Glomerular endothelial cell (primary cell): Measurements from ENCODE around the gene CARD16. TPM values are rescaled to one million over a fixed set of nuclear protein-coding genes. Genes with fewer than 3 reads are reported as not detected.
"Not testable (repeated sequence)": the region's sequence is repeated elsewhere in the genome, so short reads cannot be mapped to it uniquely, and the experiment has no call there.

ENCODE experiments used
- DNase-seq: peaks from one replicate; pipeline ENCODE4 v3.0.0-alpha.2; 2011; ENCODE audit warnings: low read depth, low spot score; ENCODE audit errors: extremely low read depth
- total RNA-seq: library from RNA; depleted of rRNA; stranded (reverse); fragments of >200 nt; gene quantifications from 2 replicates; pipeline ENCODE4 v1.2.3, GENCODE V29; 2015

Gene CARD16
- total RNA-seq: 54.7 and 116 TPM in 2 replicates

DNA sequence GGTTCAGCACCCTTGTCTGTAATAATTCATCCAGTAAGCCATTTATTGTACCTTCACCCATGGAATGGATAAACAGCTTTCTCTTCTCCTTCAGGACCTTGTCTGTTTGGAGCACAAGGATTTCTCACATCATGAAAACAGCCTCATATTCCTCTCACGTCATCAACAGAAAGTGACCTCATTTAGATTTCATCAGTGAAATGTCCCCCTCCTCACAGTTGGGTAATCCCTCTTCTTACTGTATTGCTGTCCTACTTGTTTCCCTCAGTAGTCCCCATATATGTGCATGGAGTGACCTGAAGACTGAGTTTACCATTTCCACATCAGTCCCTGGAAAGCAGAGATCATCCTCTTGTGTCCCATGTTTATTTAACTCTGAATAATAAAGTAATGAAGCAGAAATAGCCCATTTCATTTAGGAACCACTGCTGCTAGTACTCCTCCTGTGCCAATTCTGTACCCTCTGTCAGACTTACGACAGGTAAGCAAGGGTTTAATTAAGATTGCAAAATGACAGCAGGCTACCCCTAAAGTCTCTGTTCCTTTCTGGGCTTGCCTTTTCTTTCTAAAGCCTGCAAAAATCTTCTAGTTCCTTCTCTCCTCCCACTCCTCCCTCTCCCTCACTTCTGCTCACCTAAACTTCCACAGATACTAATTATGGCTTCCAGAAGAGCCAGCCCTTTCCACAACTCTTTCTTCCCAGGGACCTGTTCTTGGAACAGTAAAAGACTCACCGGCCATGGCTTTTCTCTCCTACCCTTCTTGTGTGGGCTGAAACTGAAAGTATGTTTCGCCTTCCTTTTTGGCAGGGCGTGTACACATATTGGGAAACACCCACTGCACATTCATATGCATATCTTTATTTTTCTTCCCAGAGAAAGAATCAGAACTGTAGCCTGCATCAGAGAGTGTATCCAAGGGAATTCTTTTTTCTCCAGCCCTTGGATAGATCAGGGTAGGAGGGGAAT, at the start of gene CARD16:
Gene CARD16 (minus strand): TSS at position 779 of the 968 bp plus-strand sequence. CDS start 38 bp downstream, at position 741.
- DNase-seq: peak; percentile 42

GRCh38 chr11:105092256-105093239, 47.4 kb upstream of the CARD16 start:
- no peak for DNase-seq

DNA sequence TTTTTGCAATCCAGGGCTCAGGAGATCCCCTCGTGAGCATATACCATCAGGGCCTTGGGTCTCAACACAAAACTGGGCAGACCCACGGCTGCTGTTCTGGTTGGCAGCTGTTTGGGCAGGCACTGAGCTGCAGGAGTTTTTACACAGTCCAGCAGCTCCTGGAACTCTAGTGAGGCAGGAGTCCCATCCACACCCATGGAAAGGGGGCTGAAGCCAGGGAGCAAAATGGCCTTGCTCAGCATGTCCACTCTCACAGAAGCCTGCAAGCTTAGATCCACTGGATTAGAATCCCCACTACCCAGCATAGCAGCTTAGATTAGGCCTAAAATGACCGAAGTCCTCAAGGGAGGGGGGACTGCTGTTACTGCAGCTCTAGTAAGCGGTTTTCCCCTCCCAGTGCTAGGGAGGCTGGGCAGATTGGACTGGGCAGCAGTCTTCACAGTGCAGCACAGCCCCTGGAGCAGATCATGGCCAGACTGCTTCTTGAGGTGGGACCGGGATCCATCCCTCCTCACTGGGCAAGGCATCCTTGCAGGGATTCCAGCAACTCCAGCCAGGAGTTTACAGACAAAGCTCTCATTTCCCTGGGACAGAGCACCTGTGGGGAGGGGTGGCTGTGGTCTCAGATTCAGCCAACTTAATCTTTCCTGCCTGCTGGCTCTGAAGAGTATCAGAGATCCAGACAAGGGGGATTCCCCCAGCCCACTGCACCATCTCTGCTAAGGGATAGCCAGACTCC, 36.4 kb upstream of the CARD16 start:
- DNase-seq: no peak

DNA sequence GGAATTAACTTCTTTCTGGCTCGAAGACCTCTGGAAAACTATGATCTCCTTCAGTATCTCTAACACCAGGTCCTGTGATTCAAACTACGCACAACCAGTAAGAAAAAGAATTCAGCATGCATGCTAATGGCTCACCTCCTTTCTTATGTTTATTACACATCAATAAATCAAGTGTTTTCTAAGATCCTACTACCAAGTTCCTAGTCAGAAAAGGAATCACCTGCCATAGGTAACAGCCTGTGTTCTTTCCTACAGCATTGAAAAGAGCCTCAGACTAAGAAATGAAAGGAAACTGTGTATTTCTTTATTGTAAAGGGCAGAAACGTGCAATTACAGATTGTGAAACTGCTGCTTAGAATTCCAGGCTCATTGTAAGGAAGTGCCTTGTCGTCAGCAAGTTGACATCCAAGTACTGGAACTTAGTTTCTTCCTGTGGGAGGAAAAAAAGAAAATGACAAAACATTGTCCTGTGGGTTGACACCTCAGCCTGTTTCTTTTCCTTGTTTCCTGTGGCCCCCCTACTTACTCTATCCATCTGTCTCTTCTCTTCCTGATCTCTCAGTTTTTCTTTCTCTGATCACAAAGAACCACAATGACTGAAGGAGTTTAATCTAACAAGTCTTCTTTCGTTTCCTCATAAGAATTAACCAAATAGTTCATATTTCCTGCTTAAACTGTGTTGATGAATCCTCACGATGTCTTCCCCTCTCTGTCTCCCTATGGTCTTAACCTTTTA, 35.2 kb upstream of the CARD16 start:
- not testable (repeated sequence) for DNase-seq

GRCh38 chr11:105078283-105078682, 33.1 kb upstream of the CARD16 start:
- no peak for DNase-seq

GRCh38 chr11:105077141-105077790, 32.1 kb upstream of the CARD16 start:
- DNase-seq: not testable (repeated sequence)

- DNase-seq: no peak
These were observed 29.0 kb upstream of the CARD16 start for GRCh38 chr11:105074166-105074530.

- peak; percentile 56 for DNase-seq
These were observed 28.5 kb upstream of the CARD16 start for GRCh38 chr11:105073456-105074165.

- DNase-seq: not testable (repeated sequence)
These were observed 26.9 kb upstream of the CARD16 start for GRCh38 chr11:105072080-105072479.

GRCh38 chr11:105071089-105071732, 26.1 kb upstream of the CARD16 start:
- no peak for DNase-seq

- no peak for DNase-seq
These were observed 25.2 kb upstream of the CARD16 start for GRCh38 chr11:105070306-105070705.

GRCh38 chr11:105069749-105070148, 24.6 kb upstream of the CARD16 start:
- not testable (repeated sequence) for DNase-seq

GRCh38 chr11:105063245-105063941, 18.3 kb upstream of the CARD16 start:
- DNase-seq: not testable (repeated sequence)

- DNase-seq: no peak
These were observed 12.3 kb upstream of the CARD16 start for GRCh38 chr11:105057432-105057831.

- DNase-seq: no peak
These were observed 11.3 kb upstream of the CARD16 start for GRCh38 chr11:105056446-105056845.

- DNase-seq: no peak
These were observed 9.8 kb upstream of the CARD16 start for GRCh38 chr11:105054723-105055493.

DNA sequence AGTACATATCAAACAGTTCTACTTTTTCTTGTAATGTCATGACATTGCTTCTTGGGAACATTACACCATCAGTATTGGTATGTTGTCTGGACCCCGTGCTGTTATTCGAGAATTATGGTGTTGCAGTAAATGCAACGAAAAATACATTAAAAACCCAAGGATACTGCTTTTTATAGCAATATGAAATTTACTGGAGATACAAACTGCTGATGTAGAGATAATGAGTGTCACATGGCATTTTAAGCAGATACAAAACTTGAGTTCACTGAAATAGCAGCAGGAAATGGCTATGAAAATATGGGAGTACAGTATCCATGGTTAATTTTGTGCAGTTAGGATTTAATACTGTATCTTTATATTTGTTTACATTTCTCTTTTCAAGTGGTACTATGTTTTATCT, 7.4 kb upstream of the CARD16 start:
- no peak for DNase-seq
